ENCODE data around the gene TGFB2. TPM values are rescaled to one million over a fixed set of nuclear protein-coding genes. Genes with fewer than 3 reads are reported as not detected.

TGFB2 gene
- total and polyA plus RNA-seq, 2 donors (not counting 3 experiments of a cell fraction or from before 2014, with no cell fraction given) = 21.2 to 43.5 TPM

DNA sequence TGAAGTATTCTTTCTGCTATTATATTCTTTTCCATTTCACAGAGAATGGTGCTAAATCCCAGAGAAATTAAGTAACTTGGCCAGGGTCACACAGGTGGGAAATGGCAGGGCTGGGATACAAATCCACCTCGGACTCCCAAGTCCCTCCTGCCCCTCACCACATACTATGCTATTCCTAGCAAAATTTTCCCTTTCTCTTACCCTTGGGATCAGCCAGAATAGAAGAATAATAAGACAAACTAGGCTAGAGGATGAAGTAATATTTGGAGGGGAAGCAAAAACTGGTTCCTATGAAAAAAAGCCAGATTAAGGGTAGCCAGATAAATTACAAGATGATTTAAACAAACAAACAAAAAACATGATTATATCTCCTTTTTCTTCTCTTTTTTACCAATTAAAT, 62.5 kb downstream of the TGFB2 start:
- Histone ChIP-seq H3K36me3 (ENCODE audit: control insufficient read depth in 2 of 2, extremely low read depth in 1 of 2, insufficient read depth in 2 of 2, low read length in 2 of 2) (peaks cover 0 to 2% of the 10 kb centered on the region in 2 experiments), H2AFZ (ENCODE audit: low read depth, low read length) (no peak overlapping the region), H3K4me3 (replicated peaks in 1 of 3; ENCODE audit: insufficient read depth in 1 of 3, low read depth in 1 of 3, low read length in 3 of 3) (no peak overlapping the region), H3K27me3 (ENCODE audit: control insufficient read depth in 2 of 2, insufficient read depth in 2 of 2, low read length in 2 of 2) (no peaks in the 10 kb centered on the region), H3K27ac (ENCODE audit: insufficient read depth, low read depth, low read length) (no peak overlapping the region), H3K9me1 (replicated peaks; ENCODE audit: control insufficient read depth, extremely low read depth, insufficient read depth, low read length) (no peaks in the 10 kb centered on the region), H3K79me2 (ENCODE audit: control insufficient read depth, insufficient read depth, low read length) (no peaks in the 10 kb centered on the region), H3K9me3 (replicated peaks; ENCODE audit: control insufficient read depth, insufficient read depth, low read length) (no peaks in the 10 kb centered on the region), H4K20me1 (replicated peaks; ENCODE audit: control insufficient read depth, extremely low read depth, insufficient read depth, low read length) (no peaks in the 10 kb centered on the region), H3K4me1 (ENCODE audit: control insufficient read depth, extremely low read depth, insufficient read depth, low read length) (no peaks in the 10 kb centered on the region), H3K9ac (replicated peaks; ENCODE audit: extremely low read depth, insufficient read depth, low read length) (no peak overlapping the region), H3K4me2 (ENCODE audit: insufficient read depth, low read length) (no peak overlapping the region)
- ChIA-PET CTCF (no interaction called here), POLR2A (no interaction called here)
- intact Hi-C loops (cut with micrococcal nuclease) = no loop called here
- TF ChIP-seq, protein P1, sequence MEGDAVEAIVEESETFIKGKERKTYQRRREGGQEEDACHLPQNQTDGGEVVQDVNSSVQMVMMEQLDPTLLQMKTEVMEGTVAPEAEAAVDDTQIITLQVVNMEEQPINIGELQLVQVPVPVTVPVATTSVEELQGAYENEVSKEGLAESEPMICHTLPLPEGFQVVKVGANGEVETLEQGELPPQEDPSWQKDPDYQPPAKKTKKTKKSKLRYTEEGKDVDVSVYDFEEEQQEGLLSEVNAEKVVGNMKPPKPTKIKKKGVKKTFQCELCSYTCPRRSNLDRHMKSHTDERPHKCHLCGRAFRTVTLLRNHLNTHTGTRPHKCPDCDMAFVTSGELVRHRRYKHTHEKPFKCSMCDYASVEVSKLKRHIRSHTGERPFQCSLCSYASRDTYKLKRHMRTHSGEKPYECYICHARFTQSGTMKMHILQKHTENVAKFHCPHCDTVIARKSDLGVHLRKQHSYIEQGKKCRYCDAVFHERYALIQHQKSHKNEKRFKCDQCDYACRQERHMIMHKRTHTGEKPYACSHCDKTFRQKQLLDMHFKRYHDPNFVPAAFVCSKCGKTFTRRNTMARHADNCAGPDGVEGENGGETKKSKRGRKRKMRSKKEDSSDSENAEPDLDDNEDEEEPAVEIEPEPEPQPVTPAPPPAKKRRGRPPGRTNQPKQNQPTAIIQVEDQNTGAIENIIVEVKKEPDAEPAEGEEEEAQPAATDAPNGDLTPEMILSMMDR (IDR thresholded peaks at IDR 0.05; ENCODE audit: extremely low read depth in 1 of 2, insufficient read depth in 1 of 2, low read depth in 1 of 2, low read length in 2 of 2) = no peak
- TF ChIP-seq POLR2A (IDR thresholded peaks at IDR 0.05; ENCODE audit: low read depth, low read length) = no peak
- no peak for TF ChIP-seq POLR2AphosphoS5 (IDR thresholded peaks at IDR 0.05; ENCODE audit: insufficient read depth, low read depth, low read length)
- TF ChIP-seq EZH2 (IDR thresholded peaks at IDR 0.05; ENCODE audit: borderline replicate concordance, low read depth, low read length, severe bottlenecking) = no peak
- TF ChIP-seq FOS (IDR thresholded peaks at IDR 0.05; ENCODE audit: borderline replicate concordance, insufficient read depth, low read length) = no peak
- TF ChIP-seq GATA2 (IDR thresholded peaks at IDR 0.05; ENCODE audit: insufficient read depth, insufficient read length, low read depth, low read length) = no peak
- TF ChIP-seq, protein P2, sequence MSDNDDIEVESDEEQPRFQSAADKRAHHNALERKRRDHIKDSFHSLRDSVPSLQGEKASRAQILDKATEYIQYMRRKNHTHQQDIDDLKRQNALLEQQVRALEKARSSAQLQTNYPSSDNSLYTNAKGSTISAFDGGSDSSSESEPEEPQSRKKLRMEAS (IDR thresholded peaks at IDR 0.05; ENCODE audit: insufficient read depth, insufficient read length) = no peak
- TF ChIP-seq MYC (IDR thresholded peaks at IDR 0.05; ENCODE audit: low read depth, low read length) = no peak
- TF ChIP-seq JUN (IDR thresholded peaks at IDR 0.05; ENCODE audit: borderline replicate concordance, insufficient read depth, insufficient read length, low read depth) = no peak
- no TSS peak for BruUV-seq (replicated peaks)
- dilution Hi-C loops (cut with MboI; ENCODE audit: extremely low pct_ligation_motif_present, low sequenced_read_pairs) = no loop called here
- FAIRE-seq = no peak
- DNase-seq (ENCODE audit: low read depth, low spot score) = no peak
